WTC11 (cell line): ENCODE data around the gene XIRP1.

Source experiments
- CREM ChIP-seq: sonication (generic); formaldehyde crosslinking; IDR thresholded peaks from 2 replicates; pipeline ENCODE4 v1.8.1; 2022; ENCODE audit warnings: mild to moderate bottlenecking, missing genetic modification reagents, moderate library complexity
- CTCF ChIP-seq: fragments of 200-600 bp; IDR thresholded peaks from 2 replicates; pipeline ENCODE4 v1.8.0; 2022; ENCODE audit warnings: antibody characterized with exemption
- ESRRA ChIP-seq: sonication (generic); formaldehyde crosslinking; IDR thresholded peaks from 2 replicates; pipeline ENCODE4 v1.8.1; 2022; ENCODE audit warnings: mild to moderate bottlenecking, missing genetic modification reagents, borderline replicate concordance
- FOXP1 ChIP-seq: sonication (generic); formaldehyde crosslinking; IDR thresholded peaks from 2 replicates; pipeline ENCODE4 v1.8.0; 2022; ENCODE audit warnings: missing genetic modification reagents, mild to moderate bottlenecking, moderate library complexity, borderline replicate concordance
- IRF1 ChIP-seq: sonication (generic); formaldehyde crosslinking; IDR thresholded peaks from 2 replicates; pipeline ENCODE4 v1.8.0; 2023; ENCODE audit warnings: missing genetic modification reagents
- MAX ChIP-seq: sonication (generic); formaldehyde crosslinking; IDR thresholded peaks from 2 replicates; pipeline ENCODE4 v1.8.0; 2022; ENCODE audit warnings: mild to moderate bottlenecking, missing genetic modification reagents
- MXD4 ChIP-seq: fragments of 250-450 bp; sonication (Bioruptor Pico); IDR thresholded peaks from 2 replicates; pipeline ENCODE4 v1.8.0; 2021; ENCODE audit warnings: mild to moderate bottlenecking, moderate library complexity, borderline replicate concordance
- MYBL2 ChIP-seq: sonication (generic); formaldehyde crosslinking; IDR thresholded peaks from 2 replicates; pipeline ENCODE4 v1.8.1; 2023; ENCODE audit warnings: mild to moderate bottlenecking, moderate library complexity, missing genetic modification reagents
- NR3C1 ChIP-seq: sonication (generic); formaldehyde crosslinking; conservative IDR thresholded peaks from 2 replicates; pipeline ENCODE4 v1.8.1; 2023; ENCODE audit warnings: low read depth, mild to moderate bottlenecking, missing genetic modification reagents
- SOX15 ChIP-seq: fragments of 250-450 bp; sonication (Bioruptor Pico); IDR thresholded peaks from 2 replicates; pipeline ENCODE4 v1.9.0; 2021; ENCODE audit warnings: mild to moderate bottlenecking
- SP1 ChIP-seq: sonication (generic); formaldehyde crosslinking; conservative IDR thresholded peaks from 2 replicates; pipeline ENCODE4 v1.8.1; 2022; ENCODE audit warnings: missing genetic modification reagents
- USF1 ChIP-seq: sonication (generic); formaldehyde crosslinking; IDR thresholded peaks from 2 replicates; pipeline ENCODE4 v1.8.0; 2022; ENCODE audit warnings: mild to moderate bottlenecking, missing genetic modification reagents

- TF ChIP-seq CREM (CRISPR knock-in tag) = no peak
- TF ChIP-seq SP1 (CRISPR knock-in tag) = 0 out of 2 replicates have a peak, but pooled peaks have one; percentile 31
- no peak for TF ChIP-seq USF1 (CRISPR knock-in tag)
- TF ChIP-seq CTCF = no peak
- no peak for TF ChIP-seq ESRRA (CRISPR knock-in tag)
- TF ChIP-seq MXD4 (CRISPR knock-in tag) = no peak
- no peak for TF ChIP-seq MAX (CRISPR knock-in tag)
- TF ChIP-seq MYBL2 (CRISPR knock-in tag) = no peak
- TF ChIP-seq NR3C1 (CRISPR knock-in tag) = no peak
- TF ChIP-seq IRF1 = no peak
- TF ChIP-seq SOX15 (CRISPR knock-in tag) = no peak
- no peak for TF ChIP-seq FOXP1 (CRISPR knock-in tag)
Observed at GRCh38 chr3:39177708-39178332, 14.6 kb downstream of the XIRP1 start.
